AG04450 (cell line): ENCODE measurements around the gene PRR15L. TPM values are rescaled to one million over a fixed set of nuclear protein-coding genes. Genes with fewer than 3 reads are reported as not detected.
A peak's percentile ranks its signal among the peaks of the same experiment; 100 is the strongest.

ENCODE experiments used
- CTCF ChIA-PET: fragments of 300-600, 350-600 bp; formaldehyde crosslinking; extraction: SDS; loops from one replicate; lab custom pipeline; 2022; ENCODE audit warnings: antibody characterized with exemption, inconsistent platforms; lab: Charles Lee
- POLR2A ChIA-PET: fragments of 350-600 bp; formaldehyde crosslinking; extraction: SDS; loops from one replicate; lab custom pipeline; 2021; ENCODE audit warnings: antibody characterized with exemption, inconsistent platforms; lab: Yijun Ruan, JAX
- DNase-seq: peaks from one replicate; pipeline ENCODE4 v3.0.0-alpha.2; 2011; ENCODE audit warnings: low read depth, low spot score
- H3K27ac ChIP-seq: one replicate; pipeline ENCODE4 v1.5.1; 2012; ENCODE audit warnings: low read depth, low read length, control low read depth
- H3K27me3 ChIP-seq: one replicate; pipeline ENCODE4 v1.6.0; 2012; ENCODE audit warnings: low read length; ENCODE audit not compliant: control insufficient read depth, insufficient read depth
- H3K4me3 ChIP-seq: 2 replicates; pipeline ENCODE4 v1.5.1; 2011; ENCODE audit warnings: mild to moderate bottlenecking, low read depth, low read length, control low read depth
- H3K9me3 ChIP-seq: 2 replicates; pipeline ENCODE4 v1.5.1; 2012; ENCODE audit warnings: low read length; ENCODE audit not compliant: control insufficient read depth, insufficient read depth
- polyA plus RNA-seq: library from polyadenylated mRNA; depleted of rRNA; stranded (reverse); fragments of >200 nt; gene quantifications from 2 replicates; pipeline ENCODE4 v1.2.3, GENCODE V29; 2011
- TF ChIP-seq, protein P1 (sequence below): IDR thresholded peaks from 2 replicates; pipeline ENCODE4 v1.5.1; 2011; ENCODE audit warnings: low read depth, low read length, control low read depth, inconsistent platforms

Gene PRR15L
- polyA plus RNA-seq, 1 experiment = not detected

DNA sequence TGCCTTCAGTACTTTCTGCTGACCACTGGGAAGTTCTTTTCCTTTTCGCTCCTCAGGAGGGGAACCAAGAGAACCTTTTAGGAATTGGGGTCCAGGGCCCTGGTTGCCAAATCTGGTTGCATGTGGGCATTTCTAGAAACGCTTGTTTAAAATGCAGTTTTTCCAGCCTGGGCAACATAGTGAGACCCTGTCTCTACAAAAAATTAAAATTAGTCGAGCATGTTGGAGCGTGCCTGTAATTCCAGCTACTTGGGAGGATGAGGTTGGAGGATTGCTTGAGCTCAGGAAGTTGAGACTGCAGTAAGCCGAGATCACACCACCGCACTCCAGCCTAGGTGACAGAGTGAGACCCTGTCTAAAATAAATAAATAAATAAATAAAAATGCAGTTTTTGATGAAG, 15.1 kb downstream of the PRR15L start:
- TF ChIP-seq, protein P1, sequence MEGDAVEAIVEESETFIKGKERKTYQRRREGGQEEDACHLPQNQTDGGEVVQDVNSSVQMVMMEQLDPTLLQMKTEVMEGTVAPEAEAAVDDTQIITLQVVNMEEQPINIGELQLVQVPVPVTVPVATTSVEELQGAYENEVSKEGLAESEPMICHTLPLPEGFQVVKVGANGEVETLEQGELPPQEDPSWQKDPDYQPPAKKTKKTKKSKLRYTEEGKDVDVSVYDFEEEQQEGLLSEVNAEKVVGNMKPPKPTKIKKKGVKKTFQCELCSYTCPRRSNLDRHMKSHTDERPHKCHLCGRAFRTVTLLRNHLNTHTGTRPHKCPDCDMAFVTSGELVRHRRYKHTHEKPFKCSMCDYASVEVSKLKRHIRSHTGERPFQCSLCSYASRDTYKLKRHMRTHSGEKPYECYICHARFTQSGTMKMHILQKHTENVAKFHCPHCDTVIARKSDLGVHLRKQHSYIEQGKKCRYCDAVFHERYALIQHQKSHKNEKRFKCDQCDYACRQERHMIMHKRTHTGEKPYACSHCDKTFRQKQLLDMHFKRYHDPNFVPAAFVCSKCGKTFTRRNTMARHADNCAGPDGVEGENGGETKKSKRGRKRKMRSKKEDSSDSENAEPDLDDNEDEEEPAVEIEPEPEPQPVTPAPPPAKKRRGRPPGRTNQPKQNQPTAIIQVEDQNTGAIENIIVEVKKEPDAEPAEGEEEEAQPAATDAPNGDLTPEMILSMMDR = no peak
- no peak for DNase-seq

DNA sequence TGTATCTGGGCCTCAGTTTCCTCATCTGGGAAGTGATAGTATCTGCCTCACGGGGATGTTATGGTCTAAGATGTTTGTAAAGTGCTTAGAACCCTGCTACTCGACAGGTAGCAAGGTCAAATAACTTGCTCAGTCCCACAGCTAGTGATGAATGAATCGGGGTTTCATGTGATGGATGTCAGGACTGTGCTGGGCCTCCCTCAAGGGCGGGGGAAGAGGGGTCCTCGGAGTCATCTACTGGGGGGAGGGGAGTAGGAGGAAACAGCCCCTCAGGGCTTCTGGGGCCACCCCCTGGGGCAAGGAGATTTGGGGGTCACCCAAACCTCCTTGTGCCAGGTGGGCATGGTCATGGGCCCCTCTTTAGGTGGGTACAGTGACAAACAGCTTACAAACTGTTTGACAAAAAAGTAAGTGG, 15.6 kb downstream of the PRR15L start:
- H3K9me3 ChIP-seq = no peaks in the 10 kb centered on the region
- TF ChIP-seq, protein P1 = no peak
- H3K4me3 ChIP-seq = peak overlapping the region; percentile 87
- no peak for DNase-seq
- peak overlapping the region; percentile 47 for H3K27ac ChIP-seq
- CTCF ChIA-PET = interaction anchor here (1.4 to 1.6 kb wide), 2 partner anchors 37 to 76 kb away, joined by 6 to 10 read pairs; no protein-coding TSS in a partner anchor
- POLR2A ChIA-PET = no interaction called here
- no peaks in the 10 kb centered on the region for H3K27me3 ChIP-seq

More for the DNA sequence above, 15.1 kb downstream of the PRR15L start:
- H3K27ac ChIP-seq = no peak overlapping the region
- no peaks in the 10 kb centered on the region for H3K27me3 ChIP-seq
- no peaks in the 10 kb centered on the region for H3K9me3 ChIP-seq
- POLR2A ChIA-PET = no interaction called here
- CTCF ChIA-PET = interaction anchor here (1.6 kb wide), 1 partner anchor 76 kb away, joined by 10 read pairs; no protein-coding TSS in a partner anchor
- peak overlapping the region; percentile 87; the same call in 1 of the 2 replicates for H3K4me3 ChIP-seq

DNA sequence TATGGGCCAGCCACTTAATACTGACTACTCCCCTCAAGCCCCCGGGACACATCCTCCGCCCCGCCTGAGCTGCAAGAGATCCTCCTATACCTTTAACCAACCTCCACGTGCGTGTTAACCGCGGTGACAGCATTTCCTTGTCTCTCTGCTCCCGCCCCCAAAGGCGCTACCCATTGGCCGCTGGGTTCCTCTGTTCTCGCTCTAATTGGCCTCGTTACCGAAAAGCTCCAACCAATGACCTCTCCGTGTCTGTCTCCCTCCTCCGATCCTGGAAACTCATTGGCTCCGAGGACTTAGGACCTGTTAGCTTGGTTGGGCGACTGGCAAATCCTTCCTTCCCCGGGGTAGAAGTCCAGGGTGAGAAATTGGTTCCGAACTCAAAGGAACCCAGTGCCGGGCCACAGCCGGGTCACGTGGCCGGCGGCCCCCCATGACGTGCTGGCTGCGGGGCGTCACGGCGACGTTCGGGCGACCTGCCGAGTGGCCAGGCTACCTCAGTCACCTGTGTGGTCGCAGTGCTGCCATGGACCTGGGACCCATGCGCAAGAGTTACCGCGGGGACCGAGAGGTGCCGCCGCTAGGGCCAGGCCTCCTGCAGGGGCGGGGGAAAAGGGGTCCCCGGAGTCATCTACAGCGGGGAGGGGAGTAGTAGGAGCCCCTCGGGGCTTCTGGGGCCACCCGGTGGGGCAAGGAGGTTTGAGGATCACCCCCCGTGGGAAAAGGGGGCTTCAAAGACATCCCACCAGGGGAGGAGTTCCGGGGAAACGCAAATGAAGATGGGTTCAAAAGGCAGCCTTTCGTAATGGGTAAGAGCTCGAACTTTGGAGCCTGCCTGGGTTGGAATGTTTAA, 16.2 kb downstream of the PRR15L start, which contains the start of gene PNPO:
TSS of gene PNPO (plus strand) at position 326 of the 850 bp plus-strand sequence. CDS start at position 431, 105 bp downstream.
- CTCF ChIA-PET = interaction anchor here (0.9 to 2.3 kb wide), 5 partner anchors 8 to 77 kb away, joined by 3 to 18 read pairs (median 6); partner anchors contain the start of gene CDK5RAP3
- Histone ChIP-seq H3K27ac (peak within 1 kb of the TSS; percentile 47), H3K4me3 (peak within 1 kb of the TSS; percentile 87), H3K27me3 (no peaks in the 10 kb centered on the region), H3K9me3 (no peaks in the 10 kb centered on the region)
- DNase-seq = peak; percentile 93
- POLR2A ChIA-PET = interaction anchor here (0.6 kb wide), 1 partner anchor 39 kb away, joined by 3 read pairs; no protein-coding TSS in a partner anchor
- TF ChIP-seq, protein P1 = no peak

DNA sequence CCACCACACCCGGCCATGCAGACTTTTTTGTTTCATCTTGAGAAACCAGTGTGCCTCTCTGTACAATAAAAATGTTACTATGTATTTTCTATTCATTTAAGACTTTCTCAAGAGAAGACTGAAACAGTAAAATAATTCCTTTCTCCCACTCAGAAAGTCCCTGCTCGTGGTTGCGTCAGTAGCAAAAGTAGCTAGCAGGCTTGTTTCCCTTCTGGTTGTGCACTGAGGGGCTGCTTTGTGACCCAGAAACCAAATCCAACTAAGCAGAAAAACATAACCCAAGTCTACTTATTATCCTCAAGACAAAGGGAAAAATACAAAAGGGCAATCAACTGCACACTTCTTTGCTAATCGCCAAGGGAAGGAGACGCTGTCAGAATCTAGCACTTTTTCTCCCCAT, 19.7 kb downstream of the PRR15L start:
- CTCF ChIA-PET = interaction anchor here (1.3 kb wide), 1 partner anchor 9 kb away, joined by 4 read pairs; no protein-coding TSS in a partner anchor
- POLR2A ChIA-PET = no interaction called here
- Histone ChIP-seq H3K27ac (no peak overlapping the region), H3K9me3 (no peaks in the 10 kb centered on the region), H3K27me3 (no peaks in the 10 kb centered on the region), H3K4me3 (no peak overlapping the region)
- TF ChIP-seq, protein P1 = no peak
- DNase-seq = no peak
